ENCODE results near the gene TCF7L2.

TCF7L2 gene

DNA sequence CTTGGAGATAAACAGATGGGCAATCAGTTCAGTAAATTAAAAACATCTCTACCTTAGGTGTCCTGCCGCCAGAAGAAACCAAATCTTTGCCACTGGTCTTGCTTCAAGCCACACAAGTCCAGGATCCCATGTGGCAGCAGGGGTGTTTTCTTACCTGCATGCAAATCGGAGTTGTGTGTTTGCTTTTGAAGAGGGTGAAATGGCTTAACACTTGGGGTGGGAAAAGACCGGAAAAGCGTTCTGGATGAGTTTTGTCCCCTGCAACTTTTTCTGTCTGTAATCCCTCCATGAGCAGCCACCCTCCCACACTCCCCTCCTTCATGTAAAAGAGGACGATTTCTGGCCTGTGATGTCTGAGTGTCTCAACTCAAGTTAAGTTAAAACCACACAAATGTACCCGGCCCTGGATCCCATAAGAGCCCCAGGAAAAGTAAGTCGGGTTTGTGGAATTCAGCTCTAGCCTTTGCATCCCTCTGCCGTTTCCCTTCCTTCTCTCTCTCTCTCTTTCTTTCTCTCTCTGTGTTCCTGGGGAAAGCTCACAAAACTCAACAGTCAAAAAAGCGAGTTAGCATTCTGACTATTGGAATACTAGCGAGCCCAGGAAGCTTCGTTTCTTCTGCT is 178.5 kb downstream of the TCF7L2 start:
- DNase-seq, result no peak

DNA sequence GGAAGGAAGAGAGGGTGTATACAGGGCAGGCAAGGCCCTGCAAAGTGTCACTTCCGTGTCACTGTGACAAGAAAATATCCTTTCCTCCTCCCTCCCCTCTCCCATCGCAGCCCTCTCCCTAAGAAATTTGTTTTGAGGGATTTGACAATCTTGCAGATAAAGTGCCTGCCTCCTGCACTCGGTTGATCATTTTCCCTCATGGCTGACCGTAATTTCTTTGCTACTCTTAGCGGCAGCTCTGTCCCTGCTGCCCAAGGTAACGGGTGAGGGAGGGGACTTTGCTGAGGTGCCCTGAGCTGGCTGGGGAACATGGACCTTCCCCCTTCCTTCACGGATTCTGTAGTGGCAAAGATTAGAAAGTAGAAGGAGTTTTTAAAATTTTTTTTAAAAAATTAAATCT is 179.1 kb downstream of the TCF7L2 start:
- no peak for DNase-seq

DNA sequence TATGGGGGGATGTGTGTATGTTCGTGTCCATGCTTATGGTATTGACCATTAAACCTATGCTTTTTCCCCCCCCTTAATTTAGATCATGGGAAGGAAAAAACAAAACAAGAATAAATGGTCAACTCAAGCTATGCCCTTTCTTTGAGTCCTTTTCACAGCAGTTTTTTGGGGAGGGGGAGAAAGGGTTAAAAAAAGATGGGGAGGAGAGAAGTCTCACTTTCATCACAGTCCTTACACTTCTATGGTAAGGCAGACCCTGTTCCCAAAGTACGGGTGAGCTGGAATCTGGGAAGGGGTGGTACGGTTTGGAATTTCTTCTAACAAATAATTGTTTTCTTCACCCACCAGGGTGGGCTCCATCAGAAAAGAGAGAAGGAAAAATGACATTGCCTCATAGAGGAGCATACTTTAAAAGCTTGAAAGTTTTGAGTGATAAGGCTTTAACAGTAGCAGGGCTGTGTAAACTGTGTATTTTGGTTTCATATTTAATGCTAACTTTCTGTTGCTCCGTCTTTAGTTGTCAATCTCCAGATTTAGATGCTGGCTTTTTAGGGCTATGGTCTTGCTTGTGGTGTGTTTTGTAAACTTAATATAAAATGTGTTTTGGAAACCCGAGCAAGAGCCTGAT is 180.1 kb downstream of the TCF7L2 start:
- no peak for DNase-seq

DNA sequence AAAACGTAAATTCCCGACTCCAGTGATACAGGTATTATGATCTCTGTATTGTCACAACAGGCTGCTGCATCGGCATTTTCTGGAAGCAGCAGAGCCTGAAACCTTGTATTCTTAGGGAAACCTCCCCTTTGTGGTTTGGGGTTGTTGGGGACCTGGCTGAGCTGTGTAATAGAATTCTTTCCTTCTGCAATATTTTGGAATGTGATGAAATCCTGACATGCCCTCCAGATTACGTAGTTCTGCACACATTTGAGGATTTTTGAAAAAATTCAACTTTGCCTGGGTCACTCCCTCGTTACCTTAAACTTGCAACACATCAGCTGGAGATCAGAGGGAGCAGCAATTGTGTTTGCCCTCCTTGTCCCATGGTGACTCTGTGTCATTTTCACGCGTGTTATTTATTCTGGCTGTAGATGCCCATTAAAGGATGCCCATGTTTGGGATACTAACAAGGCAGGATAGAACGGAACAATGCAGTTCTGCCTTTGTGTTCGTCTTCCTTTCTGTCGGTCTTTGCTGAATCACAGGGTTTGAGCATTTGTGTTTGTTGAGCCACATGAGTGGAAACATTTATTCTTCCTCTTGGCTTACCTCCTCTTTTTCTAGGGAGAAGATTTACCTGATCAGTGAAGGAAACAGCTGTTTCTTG is 181.7 kb downstream of the TCF7L2 start:
- no peak for DNase-seq

DNA sequence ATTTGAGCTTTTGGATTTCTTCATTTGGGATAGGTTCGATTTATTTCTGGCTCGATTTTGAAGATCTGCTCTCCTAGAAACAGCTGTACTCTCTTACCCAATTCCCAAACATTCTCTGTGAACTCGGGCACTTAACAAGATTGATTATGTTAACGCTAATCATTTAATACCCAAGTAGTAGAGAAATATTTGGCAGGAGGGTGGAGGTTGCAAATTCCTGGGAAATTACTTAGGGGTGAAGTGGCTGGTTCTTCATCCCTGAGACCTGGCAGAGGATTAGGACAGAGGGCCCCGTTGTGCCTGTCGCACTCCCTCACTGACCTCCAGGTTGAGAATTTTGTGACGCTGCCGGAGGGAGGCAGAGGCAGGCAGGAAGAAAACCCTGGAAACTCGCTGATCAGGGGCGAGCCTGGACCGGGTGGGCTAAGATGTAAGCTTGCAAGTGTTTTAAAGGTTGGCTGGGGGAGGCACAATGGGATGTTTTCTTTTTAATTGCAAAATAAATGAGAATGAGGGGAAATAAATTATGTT is 182.6 kb downstream of the TCF7L2 start:
- DNase-seq, result no peak

DNA sequence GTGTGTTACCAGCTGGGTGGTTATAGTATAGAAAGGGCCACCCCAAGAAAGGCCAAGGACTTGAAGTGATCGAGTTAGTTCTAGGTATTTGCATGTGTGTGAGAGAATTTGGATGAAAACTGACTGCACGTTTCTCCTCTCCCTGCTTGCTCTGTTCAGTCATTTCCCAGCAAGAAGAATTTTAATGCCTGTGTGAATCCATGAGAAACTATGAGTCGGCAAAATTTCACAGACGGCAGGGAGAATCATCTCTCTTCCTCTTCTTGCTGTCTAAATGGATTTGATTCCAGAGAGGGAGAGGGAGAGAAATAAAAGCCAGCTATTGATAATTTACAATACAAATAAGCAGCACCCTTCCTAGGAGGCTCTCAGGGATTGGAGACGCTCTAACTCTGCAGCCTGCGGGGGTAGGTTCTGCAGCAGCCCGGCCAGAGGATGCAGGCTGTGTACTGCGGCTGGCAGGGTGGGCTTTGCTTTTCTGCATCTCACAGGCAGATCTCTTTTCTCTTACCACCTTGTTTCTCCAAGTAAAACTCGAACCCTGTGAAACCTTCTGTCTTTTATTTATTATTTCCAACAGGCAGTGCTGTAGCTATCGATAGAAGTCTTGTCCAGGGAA is 183.6 kb downstream of the TCF7L2 start:
- DNase-seq, result no peak

DNA sequence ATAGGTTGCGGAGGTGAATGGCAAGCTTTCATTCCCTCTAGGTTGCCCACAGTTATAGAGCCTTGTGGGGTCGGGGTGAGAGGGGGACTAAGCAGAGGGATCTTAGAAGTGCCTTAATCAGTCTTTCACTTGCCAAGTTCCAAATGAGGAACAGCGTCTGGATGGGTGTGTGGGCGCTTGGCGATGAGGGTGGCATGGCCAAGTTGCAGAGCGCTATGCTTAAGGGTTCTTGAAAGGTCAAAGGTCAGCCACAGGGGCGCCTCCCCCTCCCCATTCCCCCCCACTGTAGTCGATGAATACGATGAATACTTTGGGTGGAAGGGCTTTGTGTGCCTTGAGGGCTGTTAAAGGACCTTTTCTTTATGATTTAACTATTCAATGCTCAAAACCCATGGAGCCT is 185.0 kb downstream of the TCF7L2 start:
- DNase-seq, result no peak

DNA sequence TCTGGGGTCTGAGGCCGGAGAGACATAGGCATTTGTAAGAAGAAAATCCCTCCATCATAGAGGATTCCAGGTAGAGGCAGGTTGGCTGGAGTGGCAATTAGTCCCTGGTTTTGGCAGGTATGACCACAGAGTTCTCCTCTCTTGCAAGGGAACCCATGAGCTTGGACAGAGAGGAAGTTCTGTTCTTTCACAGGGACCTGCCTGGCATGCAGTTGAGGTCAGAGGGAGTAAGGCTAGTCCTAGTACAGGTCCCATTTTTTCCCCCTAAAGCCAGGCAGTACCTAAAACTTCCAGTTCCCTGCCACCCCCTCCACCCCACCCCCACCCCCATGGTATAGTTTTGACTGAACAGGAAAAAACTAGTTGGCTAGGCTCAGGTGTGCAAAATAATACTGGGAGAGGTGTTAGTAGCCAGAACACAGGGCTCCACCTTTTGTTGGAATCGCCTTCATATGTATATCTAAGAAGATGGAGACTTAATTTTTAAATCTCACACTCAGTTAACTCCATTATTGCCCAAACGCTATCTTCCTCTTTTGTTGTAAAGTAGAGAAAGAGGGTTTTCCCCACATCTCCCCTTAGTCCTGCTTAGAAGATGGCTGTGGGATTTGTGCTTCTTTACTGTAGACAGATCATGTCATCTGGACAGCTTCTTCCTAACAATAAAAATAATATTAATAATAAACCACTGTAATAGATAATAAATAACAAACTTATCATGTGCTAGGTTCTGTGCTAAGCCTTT is 188.1 kb downstream of the TCF7L2 start:
- no peak for DNase-seq

DNA sequence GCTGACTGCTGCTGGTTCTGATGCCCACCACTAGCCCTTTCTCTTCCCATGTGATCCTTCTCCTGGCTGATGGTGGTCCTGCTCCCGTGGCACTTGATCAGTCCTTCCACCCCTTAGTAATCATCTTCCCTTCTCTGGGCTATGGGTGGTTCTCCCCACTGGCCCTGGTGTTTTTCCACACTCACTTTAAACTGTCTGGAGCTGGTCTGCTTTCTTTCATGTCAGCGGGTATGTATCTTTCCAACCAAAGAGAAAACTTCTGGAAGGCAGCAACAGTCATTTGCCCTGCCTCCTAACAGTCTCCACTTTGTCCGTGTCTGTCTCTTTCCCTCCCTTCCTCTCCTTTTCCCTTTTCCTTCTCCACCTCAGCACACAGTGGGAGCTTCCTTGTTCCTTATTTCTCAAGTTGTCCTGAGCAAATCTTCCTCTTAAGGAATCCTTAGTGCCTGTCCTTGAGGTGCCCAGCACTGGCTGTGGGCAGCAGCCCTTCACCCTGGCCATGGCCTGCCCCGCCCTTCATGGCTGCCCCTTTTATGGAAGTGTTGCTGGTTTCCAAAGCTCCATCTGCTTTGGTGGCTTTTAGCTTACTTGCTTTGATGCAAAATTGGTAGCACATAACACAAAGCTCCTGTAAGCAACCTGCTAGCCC is 189.0 kb downstream of the TCF7L2 start:
- DNase-seq, result no peak

DNA sequence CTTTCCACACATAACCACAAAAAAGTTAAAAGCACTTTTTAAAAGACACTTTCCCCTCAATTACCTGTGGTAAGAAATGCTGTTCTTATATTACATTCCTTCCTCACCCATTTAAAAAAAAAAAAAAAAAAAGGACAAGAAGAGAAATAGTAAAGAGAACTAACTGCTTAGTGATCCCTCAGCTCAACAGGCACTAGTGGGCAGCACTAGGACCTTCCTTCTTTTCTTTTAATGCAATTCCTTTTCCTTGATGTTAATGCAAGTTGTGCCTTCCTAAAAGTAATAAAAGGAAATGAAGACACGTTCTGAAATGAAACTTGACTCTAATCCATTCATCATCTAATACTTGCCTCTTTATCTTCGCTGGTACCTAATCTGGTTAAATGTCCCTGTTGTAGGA is 189.7 kb downstream of the TCF7L2 start:
- no peak for DNase-seq

DNA sequence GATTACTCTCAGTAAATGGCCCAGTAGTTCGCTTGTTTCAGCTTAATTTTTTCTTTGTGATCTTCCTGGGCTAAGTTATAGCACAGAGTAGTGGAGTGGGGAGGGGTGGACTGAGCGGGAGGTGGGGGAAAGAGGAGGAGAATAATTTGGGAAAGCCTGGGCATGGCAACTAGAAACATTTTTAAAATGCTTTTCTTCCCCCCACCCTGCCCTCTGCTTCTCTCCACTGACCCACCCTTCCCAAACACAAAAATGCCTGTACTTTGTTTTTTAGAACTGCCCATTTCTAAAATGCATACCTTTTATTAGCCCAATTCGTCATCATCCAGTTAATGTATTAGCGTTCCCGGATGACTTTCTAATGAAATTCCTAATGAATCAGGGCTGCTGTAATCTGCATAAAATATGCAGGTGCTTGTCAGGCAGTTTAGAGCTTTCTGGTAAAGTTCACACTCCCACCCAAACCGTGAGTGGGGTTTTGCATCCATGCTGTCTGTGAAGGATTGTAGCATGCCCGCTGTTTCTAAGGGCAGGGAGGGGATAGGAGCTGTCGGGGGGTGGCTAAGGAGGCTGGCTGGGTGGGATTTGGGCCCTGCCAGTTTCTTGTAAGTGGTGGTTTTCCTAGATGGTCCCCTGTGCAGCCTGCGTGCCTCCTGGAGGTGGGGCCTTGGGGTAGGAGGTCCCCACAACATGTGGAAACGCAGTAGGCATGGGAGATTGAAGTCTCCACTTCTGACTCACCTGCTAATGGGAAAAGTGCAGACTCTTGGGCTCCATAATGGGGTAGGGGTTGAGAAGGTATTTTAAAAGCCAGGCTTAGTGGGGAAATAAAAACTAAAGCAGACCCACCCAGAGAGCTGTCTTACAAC is 190.3 kb downstream of the TCF7L2 start:
- no peak for DNase-seq

DNA sequence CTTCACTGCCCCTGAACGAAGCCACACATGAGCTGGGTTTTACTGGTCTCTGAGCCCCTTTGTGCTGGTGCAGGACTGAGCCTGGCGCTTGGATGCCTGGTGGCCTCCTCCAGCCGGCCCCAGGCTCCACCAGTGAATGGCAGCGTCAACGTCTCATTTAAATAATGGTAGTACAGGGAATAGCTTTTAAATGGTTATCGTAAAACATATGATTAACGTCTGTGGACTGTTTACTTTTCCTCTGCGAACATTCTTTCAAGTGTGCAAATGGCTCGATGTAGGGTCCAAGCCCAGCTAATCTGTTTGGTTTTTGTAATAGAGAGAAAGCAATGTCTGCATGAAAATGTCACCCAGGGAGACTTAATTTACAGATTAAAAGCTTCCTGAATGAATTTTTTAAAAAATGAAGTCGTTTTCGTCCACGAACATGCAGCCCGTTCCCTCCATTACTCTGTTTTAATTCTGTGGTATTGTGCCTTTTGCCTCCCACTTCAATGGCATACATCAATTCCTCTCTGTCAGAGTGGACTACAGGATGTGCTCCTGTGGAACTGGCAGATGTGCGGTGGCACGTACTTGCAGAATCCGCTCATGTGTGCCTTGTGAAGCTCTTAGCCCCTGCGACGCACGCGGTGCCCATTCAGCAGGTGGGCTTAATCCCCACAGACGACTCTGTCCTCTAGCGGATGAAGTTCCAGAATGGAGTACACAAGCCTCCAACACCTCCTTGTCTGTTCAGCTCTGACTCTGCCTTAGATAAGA is 192.7 kb downstream of the TCF7L2 start:
- no peak for DNase-seq

DNA sequence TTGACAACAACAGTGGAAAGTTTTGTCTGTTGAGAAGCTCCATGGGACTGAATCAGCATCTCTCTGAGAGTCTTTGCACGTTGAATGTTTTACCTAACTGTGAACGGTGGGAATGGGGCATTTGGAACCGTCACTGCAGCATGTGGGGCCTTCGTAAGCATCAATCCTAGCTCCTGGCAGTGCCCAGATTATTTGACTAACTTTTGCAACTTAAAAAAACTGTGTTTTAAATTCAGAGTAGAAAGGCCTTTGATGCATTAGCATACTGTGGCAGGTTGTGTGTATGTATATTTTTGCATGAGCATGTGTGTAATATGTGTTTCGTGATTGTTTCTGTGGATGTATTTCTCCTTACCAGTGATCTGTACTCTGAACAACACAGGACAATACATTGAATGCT is 194.5 kb downstream of the TCF7L2 start:
- no peak for DNase-seq

DNA sequence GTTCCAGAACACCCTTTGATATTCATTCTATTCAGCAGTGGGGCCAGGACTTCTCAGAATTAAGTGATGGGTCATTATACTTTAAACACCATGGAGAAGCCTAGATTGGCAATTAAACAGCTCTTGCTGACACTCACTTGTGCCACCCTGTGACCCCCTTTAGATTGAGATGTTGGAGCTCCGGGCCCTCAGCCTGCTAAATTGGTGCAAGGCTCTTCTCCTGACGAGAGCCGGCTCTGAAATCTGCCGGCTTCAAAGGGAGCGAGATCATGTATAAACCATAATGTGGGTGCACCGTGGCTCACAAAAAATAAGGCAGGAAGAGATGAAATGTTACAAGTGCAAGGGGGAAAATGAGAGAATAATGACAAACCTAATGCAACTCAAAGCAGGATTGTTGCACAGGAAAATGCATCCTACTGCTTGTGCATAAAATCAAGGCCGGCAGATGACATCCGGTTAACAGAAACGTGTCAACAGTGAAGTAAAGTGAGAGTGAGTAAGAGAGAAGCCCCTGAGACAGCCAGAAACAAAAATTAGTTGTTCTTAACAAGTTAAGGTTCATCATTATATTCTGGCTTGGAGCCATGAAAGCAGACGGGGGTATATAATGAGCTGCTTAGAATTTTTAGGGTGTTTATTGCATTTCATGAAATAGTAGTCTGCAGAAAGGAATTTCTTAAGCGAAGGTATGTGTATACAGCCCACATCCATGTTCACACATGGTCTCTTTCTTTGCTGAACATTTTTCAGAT is 198.2 kb downstream of the TCF7L2 start:
- DNase-seq, result no peak

DNA sequence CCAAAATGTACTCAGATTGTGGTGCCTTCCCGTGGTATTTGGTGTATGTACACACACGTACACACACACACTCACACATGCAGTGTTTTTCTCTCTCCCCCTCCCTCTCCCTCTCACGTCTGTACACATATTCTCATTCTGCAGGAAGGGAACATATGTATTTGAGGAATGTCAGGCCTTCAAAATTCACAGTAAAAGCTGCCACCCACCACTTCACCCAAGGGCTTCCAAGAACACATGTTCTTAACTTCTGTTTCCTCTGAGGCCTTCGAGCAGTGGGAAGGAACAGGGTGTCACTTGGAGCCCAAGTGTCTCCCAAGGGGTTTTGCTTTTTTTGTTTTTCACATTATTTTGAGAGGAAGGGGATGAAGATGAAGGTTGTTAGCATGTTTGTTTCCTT is 198.9 kb downstream of the TCF7L2 start:
- DNase-seq, result no peak

DNA sequence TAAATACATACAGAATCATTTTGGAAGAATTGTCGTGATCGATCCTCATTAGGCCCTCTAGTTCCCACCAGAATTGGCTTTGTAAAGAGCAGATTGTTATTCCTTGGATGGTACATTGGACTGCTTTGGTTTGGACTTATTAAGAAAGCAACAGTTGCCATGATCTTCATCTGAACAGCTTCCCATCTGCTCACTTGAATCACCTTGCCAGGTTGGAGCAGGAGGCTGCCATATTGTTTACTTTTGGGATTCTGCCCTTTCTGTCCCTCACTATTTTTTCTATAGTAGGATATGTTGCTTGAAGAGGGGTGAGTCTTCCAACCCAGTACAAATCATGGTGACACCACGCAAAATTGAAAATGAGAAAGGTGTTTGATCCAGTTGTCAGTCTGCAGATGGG is 199.6 kb downstream of the TCF7L2 start:
- no peak for DNase-seq

DNA sequence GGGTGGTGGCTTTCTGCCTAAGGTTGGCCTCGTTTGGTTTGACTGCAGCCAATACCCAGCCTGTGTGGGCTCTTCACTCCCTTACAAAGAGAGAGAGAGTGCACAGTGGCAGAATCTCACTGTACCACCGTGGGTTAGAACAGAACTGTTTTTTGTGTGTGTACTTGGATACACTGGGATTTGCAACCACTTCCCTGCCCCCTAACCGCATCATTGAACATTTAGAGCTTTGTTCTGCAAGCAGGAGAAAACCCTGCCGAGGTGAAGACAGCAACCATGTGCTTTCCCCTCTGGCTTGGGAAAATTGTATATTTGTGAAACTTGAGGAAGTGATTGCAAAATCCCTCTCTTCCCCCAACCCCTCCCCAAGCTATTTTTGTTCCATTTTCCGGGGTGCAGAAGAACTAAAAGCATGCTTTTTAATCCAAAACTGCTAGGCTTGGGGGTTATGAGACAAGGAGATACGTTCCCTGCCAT is 201.2 kb downstream of the TCF7L2 start:
- no peak for DNase-seq

DNA sequence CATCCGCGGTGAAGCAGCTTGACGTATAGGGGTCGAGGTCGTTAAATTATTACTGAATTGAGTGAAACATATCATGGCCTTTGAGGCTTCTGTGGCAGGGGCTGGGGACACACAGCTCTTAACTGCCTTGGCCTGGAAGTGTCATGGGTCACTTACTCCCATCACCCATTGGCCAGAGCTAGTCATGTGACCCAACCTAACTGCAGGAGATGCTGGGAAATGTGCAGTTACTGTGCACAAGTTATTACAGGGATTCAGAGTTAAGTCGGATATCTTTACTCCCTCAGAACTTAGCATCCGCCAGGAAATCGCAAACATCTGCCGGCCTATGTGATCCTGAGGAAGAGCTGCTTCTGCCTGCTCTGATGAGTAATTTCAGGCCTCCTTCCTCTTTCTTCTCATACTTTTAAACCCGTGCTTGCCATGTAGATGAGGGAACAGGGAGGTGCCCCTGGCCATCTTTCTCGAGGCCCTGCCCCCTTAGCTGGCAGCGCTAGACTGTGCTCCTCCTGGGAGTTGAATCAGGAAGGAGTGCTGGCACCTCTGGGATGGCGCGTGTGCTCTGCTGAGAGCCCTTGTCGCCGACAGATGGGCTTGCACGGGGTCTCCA is 203.6 kb downstream of the TCF7L2 start:
- no peak for DNase-seq

DNA sequence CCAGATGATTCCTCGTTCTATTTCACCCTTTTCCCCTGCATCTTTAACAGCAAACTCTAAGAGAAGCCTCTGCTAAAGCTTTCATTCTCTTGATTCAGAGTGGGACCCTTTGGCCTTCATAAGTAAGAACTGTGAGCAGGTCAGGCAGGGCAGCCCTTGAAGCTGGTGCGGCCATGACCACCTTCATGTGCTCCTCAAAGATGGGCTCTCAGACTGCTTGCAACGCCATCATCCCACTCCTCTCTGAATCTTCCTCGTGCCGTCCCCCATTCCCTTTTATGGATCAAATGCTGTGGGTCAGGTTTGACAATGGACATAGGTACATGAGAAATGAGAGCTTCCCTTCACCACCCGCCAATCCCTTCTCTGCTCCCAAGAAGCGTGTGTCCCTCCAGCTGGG is 207.4 kb downstream of the TCF7L2 start:
- DNase-seq, result no peak

Measured in hematopoietic multipotent progenitor cell treated with erythropoietin and hydrocortisone succinate and interleukin-3 and kit ligand, for 6 days (in vitro differentiated cells).